Raji (cell line): ENCODE data around the gene MLLT3.

Experiments
- POLR2A ChIP-seq: IDR thresholded peaks from 2 replicates; pipeline ENCODE4 v1.6.1; 2011; ENCODE audit warnings: low read depth, low read length, control low read depth; ENCODE audit not compliant: insufficient read depth

MLLT3 gene

GRCh38 chr9:20557890-20558565, 64.3 kb downstream of the MLLT3 start:
- no peak for TF ChIP-seq POLR2A

GRCh38 chr9:20557285-20557684, 65.0 kb downstream of the MLLT3 start:
- no peak for TF ChIP-seq POLR2A

GRCh38 chr9:20553558-20554149, 68.6 kb downstream of the MLLT3 start:
- no peak for TF ChIP-seq POLR2A

- TF ChIP-seq POLR2A, result no peak
These were observed 69.3 kb downstream of the MLLT3 start for GRCh38 chr9:20552874-20553557.

- no peak for TF ChIP-seq POLR2A
These were observed 70.5 kb downstream of the MLLT3 start for GRCh38 chr9:20551835-20552234.

- TF ChIP-seq POLR2A, result no peak
These were observed 71.1 kb downstream of the MLLT3 start for GRCh38 chr9:20551236-20551635.

- TF ChIP-seq POLR2A, result no peak
These were observed 72.0 kb downstream of the MLLT3 start for GRCh38 chr9:20550326-20550725.

GRCh38 chr9:20549053-20549452, 73.2 kb downstream of the MLLT3 start:
- no peak for TF ChIP-seq POLR2A

- no peak for TF ChIP-seq POLR2A
These were observed 77.2 kb downstream of the MLLT3 start for GRCh38 chr9:20545023-20545622.

- TF ChIP-seq POLR2A, result no peak
These were observed 82.0 kb downstream of the MLLT3 start for GRCh38 chr9:20540169-20540863.

GRCh38 chr9:20538956-20539355, 83.3 kb downstream of the MLLT3 start:
- no peak for TF ChIP-seq POLR2A

- TF ChIP-seq POLR2A, result no peak
These were observed 84.2 kb downstream of the MLLT3 start for GRCh38 chr9:20538092-20538491.

- TF ChIP-seq POLR2A, result no peak
These were observed 85.0 kb downstream of the MLLT3 start for GRCh38 chr9:20537294-20537693.

GRCh38 chr9:20532584-20532983, 89.7 kb downstream of the MLLT3 start:
- TF ChIP-seq POLR2A, result no peak

GRCh38 chr9:20529837-20530236, 92.5 kb downstream of the MLLT3 start:
- TF ChIP-seq POLR2A, result no peak
